Esophagus muscularis mucosa (tissue), 3 donors: ENCODE data around the gene SBNO2.

Source experiments
- EP300 ChIP-seq: sonication (generic); formaldehyde crosslinking; IDR thresholded peaks from one replicate; pipeline ENCODE4 v1.6.1; 2017; ENCODE audit warnings: antibody characterized with exemption
- TF ChIP-seq, protein P1 (sequence below), 3 experiments: fragments of 200-600 bp in 2 of 3; fragments of 450-650 bp in 1 of 3; sonication (generic) in 2 of 3; IDR thresholded peaks; one replicate each; pipeline ENCODE4 v1.5.1; 2017 to 2019; ENCODE audit warnings: antibody characterized with exemption in 3 of 3, mild to moderate bottlenecking in 2 of 3, moderate library complexity in 1 of 3

DNA sequence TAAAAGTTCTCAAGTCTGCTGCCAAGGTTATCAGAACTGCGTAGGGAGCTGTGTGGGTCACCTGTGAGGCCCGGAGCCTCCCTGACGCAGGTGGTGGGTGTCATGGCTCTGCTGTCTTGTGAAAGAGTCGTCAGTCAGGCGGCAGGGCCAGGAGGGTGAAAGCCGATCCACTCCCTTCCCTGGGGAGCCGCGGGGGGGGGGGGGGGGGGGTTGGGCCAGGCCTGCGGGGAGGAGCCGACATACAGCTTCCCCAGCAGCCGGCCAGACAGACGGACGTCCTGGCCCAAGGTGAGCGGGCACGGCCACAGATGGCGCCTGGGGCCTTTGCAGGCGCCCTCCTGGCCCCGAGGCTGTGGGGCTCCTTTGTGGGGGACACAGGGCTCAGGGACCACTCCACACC is 12.4 kb downstream of the SBNO2 start:
- TF ChIP-seq, protein P1, sequence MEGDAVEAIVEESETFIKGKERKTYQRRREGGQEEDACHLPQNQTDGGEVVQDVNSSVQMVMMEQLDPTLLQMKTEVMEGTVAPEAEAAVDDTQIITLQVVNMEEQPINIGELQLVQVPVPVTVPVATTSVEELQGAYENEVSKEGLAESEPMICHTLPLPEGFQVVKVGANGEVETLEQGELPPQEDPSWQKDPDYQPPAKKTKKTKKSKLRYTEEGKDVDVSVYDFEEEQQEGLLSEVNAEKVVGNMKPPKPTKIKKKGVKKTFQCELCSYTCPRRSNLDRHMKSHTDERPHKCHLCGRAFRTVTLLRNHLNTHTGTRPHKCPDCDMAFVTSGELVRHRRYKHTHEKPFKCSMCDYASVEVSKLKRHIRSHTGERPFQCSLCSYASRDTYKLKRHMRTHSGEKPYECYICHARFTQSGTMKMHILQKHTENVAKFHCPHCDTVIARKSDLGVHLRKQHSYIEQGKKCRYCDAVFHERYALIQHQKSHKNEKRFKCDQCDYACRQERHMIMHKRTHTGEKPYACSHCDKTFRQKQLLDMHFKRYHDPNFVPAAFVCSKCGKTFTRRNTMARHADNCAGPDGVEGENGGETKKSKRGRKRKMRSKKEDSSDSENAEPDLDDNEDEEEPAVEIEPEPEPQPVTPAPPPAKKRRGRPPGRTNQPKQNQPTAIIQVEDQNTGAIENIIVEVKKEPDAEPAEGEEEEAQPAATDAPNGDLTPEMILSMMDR (IDR thresholded peaks at IDR 0.05), result no peak
- no peak for TF ChIP-seq EP300
